HG02981 (cell line): ENCODE results near the gene SLC9A2.

Source experiments
- ATAC-seq: cut with Tn5 transposase; IDR thresholded peaks from one replicate; pipeline ENCODE4 v1.9.1; 2021; ENCODE audit warnings: mild to moderate bottlenecking, moderate library complexity; ENCODE audit not compliant: unreplicated experiment

Gene SLC9A2

DNA sequence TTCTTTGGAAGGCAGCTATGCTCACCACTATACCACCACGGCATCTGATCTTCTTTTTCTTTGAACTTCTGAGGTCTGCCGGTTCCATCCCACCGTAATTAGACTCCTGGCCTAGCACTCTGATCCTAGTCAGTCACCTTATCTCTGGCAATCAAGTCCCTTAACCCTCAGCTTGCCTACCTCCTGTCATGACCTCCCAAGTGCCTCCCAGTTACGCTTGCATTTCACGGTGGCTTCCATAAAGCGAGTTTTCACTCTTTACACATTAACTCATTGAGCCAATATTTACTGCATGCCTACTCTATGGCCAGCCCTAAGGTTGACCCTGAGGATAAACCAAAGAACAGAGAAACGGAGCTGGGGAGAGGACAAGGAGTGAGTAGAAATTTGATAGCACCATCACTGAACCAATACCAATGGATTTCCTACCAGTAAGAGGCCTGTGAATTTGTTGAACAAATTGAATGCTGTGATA lies 104.7 kb downstream of the SLC9A2 start:
- ATAC-seq, result no peak

DNA sequence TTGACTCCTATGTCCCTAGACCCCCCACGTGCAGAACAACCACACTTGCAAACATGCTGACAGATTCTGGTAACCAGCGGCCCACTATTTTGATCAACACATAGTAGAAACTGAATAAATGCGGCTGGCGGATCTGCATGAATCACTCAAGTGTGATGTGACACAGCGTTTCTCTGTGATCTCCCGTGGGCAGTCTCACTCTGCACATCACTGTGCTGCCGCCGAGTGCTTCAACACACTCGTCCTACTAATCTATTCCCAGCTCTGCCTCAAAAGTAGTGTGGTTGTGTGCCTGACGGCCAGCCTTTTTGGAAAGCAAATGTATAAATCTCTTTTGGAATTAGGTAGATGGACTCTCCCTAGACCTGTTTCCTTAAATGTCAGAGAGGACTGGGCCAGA lies 105.2 kb downstream of the SLC9A2 start:
- no peak for ATAC-seq

DNA sequence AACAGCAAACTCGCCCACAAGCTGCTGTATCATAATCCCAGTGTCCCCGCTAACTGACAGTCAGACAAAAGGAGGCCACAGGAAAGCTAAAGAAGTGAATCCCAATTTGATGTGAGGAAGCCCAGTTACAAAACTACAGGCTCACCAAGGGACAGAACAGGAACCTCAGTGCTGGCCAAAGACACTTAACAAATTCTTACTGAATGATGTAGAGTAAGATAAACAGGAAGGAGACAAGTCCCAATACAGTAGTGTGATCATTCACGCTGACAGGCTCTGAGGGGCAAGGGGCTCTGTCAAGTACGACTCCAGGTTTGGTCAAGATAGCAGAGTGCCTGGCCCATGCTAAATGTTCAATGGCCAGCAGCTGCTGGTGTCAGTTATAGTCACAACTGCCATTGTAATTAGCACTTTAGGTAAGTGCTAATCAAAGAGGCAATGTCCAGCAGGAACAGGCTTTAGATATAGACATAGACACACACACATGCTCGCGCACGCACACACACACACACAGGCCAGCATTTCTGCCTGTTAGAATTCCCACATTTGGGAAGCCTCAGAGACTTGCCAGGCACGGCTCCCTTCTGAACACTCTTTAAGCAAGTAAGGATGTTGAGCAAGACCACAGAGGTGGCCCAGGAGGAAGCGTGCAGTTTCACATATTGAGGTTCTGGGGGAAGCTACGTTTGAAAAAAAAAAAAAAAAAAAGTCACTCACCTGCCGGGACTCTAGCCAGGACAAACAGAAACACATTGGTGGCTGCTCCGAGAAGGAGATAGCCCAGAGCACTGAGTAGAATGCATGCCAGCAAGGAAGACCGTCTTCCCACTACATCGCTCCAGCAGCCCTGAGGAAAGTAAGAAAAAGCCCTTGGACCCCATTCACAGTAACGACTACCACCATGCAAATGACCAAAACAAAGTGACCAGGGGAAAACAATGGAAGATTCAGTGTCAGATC lies 107.1 kb downstream of the SLC9A2 start:
- no peak for ATAC-seq

DNA sequence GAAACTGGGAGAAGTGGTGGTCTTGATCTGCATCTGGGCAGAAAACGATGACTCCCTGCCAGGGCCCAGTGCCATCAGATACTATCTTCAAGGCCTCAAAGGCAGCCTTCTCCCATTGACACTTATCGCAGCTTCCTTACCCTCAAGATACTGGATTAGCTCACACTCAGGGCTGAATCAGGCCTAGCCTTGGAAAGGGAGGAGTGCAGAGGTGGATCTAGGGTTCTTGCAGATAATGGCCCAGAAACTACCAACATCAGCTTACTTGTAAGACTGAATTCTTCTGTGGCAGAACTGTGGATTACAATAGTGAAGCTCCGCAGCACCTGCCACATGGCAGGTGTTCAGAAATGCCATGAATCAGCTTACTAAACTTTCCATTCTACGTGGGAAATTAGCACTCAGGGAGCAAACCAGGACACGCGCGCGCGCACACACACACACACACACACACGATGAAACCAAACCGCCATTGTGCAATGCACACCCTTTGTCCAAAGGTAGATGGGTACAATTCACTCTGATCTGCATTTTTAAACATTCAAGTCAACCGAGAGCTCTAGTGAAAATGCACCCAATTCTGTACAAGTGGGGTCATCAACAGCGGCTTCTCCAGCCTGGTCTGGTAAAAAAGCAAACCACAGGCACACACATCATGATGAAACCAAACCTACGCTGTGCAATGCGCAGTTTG lies 116.2 kb downstream of the SLC9A2 start:
- no peak for ATAC-seq

DNA sequence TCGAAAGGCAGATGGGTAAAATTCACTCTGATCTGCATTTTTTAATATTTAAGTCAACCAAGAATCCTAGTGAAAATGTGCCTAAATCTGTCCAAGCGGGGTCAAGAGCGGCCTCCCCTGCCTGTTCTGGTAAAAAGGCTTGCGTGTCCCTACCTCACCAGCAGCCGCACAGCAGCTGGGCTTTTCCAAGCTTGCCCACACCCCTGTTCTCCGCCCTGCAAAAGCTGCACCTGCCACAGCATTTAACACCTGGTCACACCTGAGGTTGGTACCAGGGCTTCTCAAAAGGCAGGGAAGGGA lies 116.7 kb downstream of the SLC9A2 start:
- ATAC-seq, result peak; percentile 11

DNA sequence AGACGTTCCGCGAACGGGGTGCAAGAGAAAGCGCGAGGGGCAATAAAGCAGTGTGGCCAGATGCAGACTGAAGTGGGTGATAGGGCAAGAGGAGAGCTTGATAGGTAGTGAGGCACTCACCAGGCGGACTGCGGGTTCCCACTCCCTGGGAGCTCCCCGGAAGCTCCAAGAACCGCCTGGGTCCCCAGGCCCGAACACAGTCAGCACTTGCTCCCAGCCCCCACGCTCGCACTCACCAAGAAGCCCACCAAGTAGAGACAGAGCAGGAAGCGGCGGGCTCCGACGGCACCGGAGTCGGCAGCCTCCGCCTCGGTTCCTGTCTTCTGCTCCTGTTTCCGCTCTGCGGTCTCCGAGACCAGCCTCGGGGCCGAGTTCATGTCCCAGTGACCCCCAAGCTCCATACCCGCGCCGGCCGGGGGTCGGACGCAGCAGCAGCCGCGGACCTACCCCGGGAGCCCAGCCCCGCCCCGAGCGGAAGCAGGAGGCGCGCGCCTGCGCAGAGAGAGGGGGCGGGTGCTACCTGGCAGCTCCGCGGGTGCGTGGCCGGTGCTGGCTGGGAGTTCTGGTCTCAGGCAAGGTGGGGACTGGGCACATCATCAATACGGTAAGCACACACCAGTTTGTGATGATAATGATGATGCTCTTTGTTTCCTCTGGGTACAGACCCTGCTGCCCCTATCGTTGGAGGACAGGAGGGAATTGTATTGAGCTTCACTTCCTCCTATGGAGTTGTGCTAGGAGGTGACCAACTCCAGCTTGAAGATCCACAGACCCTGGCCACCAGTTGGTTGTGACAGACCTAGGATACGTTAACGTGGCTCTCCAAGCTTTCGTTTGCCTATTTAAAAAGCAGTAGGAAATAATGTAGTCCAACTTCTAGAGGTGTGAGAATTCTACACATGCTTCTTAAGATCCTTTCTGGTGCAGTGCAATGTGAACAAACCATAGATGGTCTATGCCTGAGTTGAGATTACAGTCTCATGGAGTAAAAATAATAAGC lies 117.4 kb downstream of the SLC9A2 start:
- peak; percentile 89 for ATAC-seq

DNA sequence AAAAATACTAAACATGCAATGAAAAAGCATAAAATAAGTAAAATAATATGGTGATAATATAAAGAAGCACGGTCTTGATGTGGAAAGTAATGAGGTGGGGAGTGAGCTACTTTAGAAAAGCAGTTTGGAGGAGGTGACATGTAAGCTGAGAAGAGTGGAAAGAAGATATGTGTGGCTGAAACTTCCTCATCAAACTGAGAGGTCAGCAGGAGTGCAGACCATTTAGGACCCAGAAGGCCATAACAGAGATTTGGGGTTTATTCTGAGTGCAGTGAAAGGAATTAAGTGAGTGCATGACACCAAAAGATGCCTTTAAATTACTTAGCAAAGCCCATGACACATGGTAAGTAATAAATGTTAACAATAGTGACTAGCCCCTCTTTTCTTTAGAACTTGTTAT lies 118.1 kb downstream of the SLC9A2 start:
- ATAC-seq, result peak; percentile 53

DNA sequence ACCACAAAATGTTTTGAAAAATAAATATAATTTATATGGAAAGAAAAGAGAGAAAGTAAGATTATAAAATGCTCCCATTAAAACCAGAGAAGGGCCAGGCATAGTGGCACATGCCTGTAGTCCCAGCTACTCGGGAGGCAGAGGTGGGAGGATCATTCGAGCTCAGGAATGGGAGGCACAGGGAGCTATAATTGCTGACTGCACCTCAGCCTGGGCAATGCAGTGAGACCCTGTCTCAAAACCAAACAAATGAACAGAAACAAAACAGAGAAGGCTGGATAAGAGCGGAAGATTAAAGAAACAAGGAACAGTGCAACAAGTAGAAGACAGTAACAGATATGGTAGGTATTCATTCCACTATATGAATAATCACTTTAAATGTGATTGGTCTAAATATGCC lies 123.9 kb downstream of the SLC9A2 start:
- no peak for ATAC-seq

DNA sequence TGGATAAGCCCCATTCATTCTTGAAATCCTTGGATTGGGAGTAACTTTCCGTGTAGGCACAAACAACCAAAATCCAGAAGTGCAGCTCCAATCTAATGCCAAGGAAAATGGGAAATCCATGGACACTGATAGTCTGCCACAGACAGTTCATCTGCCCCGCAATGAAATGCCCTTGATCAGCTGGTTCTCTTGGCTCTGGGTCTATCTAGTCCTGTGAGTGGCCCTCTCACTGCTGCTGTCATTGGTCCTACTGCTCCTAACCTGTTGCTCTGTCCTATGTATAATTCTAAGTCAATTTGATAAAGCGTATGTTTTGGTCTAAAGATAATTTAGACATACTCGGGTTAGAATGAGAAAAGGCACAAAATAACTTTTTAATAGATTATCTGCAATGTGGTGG lies 128.8 kb downstream of the SLC9A2 start:
- ATAC-seq, result no peak

DNA sequence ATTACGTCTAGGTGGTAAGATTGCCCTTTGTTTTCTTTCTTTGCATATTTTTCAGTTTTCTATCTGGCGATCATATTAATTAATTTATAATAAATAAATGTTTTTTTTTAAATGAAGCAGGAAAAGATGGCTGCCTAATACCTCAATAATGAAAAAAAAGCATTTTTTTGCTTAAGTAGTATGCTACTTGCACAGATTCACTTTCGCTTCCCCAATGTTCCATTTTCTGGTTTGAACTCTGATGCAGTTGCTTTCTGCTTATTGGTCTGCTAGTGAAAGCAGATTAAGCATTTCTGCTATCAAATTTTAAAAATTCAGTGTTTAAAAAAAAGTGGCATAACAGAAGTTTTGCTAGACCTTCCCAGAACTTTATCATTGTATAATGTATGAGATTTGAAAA lies 130.6 kb downstream of the SLC9A2 start:
- ATAC-seq, result peak; percentile 71

DNA sequence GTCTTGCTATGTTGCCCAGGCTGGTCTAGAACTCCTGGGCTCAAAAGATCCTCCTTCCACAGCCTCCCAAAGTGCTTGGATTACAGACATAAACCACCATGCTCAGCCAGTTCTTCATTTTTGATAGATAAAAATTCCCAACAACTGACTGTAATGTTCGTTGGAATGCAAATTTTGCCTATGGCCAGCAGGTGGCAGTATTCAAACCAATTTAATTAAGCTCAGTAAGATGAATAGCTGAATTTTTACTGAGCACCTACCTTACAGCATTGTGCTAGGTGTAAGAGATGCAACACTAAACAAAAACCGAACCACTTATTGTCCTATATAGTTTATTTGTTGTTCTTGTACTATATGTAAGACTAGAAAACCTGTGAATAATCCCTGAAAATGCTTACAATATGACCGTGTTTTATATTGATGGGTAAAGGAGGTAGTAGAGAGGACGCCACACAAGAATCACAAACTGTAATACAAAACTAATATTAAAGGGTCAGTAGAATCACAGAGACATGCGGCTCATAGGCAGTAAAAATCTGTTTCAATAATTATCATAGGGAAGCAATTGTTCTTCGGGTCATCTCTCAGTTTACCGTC lies 134.3 kb downstream of the SLC9A2 start:
- peak; percentile 55 for ATAC-seq

DNA sequence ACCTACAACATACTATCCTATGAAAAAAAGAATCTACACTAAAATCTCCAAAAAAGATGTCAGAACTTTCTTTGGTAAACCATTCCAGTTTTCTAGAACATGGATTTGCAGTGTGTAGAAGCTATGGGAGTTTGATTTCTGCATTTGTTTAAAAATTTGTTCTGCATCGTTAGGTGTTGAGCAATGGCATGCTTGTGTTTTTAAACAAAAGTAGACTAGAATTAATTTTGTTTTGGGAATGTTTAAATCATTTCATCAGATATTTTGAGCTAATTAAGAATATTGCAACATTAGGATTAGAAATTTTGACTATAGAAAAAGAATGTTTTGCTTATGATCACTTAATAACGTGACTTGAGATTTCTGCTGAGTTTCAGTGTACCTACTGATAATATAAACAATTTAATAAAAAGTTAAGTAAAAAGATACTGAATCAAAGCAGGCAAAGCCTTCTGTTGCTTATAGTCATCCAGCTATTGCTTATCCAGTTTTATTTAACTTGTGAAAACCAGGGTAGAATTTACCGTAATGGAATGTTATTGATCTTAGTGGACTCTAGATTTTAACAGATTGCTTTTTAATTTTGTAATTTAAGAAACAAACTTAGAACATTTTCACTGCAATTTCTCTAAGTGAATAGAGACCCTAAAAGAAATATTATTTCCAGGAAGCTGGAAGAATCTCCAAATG lies 135.2 kb downstream of the SLC9A2 start:
- no peak for ATAC-seq

DNA sequence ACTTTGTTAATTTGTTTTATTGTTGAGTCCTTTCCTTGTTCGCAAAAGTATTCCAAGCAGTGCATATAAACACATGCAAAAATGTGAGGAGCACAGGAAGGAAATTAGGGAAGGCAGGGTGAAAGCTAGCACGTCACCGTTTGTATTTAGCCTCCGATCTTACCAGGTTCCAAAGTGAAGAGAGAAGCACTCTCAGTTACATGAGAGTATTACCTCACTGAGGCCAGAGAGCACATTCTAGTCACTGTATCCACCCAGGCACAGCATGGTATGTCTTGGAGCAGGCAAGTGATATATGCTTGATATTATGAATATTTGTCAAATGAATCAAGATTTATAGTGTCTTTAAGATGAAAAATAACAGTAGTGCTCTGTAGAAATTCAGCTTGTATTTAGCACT lies 135.9 kb downstream of the SLC9A2 start:
- no peak for ATAC-seq

DNA sequence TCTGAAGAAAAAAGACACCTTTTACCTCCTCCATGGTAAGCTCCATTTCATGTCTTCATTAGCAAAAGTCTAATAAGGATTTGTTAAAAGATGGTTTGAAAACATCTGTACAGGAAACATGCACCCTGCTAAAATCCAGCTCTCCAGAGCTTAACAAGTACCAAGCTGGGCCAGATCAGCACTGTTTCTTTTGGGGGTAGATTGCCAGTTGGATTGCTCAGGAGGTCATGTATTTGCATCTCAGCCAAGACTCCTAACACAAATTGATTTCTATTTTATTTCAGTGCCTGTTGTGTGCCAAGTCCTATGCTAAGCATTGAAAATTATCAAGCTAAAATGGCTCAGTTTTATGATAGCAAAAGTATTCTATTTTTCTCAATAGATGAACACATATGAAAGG lies 139.1 kb downstream of the SLC9A2 start:
- ATAC-seq, result no peak
